Esophagus squamous epithelium (tissue), 4 donors: ENCODE data around the gene CA14.

Experiments used
- CTCF ChIP-seq, 6 experiments: fragments of 450-650 bp in 4 of 6; fragments of 200-600 bp in 2 of 6; sonication (generic) in 2 of 6; IDR thresholded peaks; one replicate each; pipeline ENCODE4 v1.5.1; 2016 to 2019; ENCODE audit warnings: antibody characterized with exemption in 6 of 6, mild to moderate bottlenecking in 4 of 6, moderate library complexity in 4 of 6
- POLR2A ChIP-seq, 4 donors: fragments of 450-650 bp; IDR thresholded peaks; one replicate each; pipeline ENCODE4 v1.6.1; 2017; ENCODE audit warnings: antibody characterized with exemption in 4 of 4, mild to moderate bottlenecking in 4 of 4, moderate library complexity in 3 of 4

DNA sequence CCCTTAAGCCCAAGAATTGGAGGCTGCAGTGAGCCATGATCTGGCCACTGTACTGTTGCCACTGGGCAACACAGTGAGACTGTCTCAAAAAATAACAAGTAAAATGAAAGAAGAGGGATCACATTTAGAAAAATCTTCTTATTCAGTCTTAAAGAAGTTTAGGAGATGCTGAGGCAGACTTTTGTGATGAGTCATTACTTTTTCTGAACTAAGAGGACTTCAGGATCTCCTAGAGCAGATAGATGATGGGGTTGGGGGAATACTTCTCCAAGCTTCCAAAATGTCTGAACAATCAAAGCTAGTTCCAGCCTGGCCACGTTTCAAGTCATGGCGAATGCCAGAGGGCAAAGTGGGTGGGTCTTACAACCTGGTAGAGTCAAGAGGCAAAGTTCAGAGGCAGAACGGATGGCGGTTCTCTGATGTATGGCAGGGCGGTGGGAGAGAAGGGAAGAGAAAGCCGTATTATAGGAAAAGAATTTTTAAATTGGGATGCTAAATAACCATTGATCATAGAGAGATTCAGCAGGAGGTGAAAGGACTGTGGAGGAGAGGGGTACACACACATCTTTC is 22.6 kb downstream of the CA14 start:
- TF ChIP-seq CTCF (IDR thresholded peaks at IDR 0.05) (peak in 1 of 6 experiments; percentile 11), POLR2A (IDR thresholded peaks at IDR 0.05) (no peak)
